ENCODE data around the gene SLC44A3.

SLC44A3 gene

GRCh38 chr1:94819945-94820746 is at the start of gene SLC44A3:
Gene SLC44A3 (plus strand): TSS chr1:94820357. CDS start chr1:94820452, 95 bp downstream.
- ATAC-seq: peak; percentile 31
- no peaks in the 10 kb centered on the region for H3K4me1 Mint-ChIP-seq
- no peak within 1 kb of the TSS for H3K27ac Mint-ChIP-seq
- H3K27me3 Mint-ChIP-seq: peaks cover 71% of the 10 kb centered on the region
- H3K36me3 Mint-ChIP-seq: no peaks in the 10 kb centered on the region
- no peaks in the 10 kb centered on the region for H3K9me3 Mint-ChIP-seq
- H3K4me3 Mint-ChIP-seq: peak within 1 kb of the TSS; percentile 70

- ATAC-seq: no peak
Measured at GRCh38 chr1:94772230-94772641, 47.9 kb upstream of the SLC44A3 start.

GRCh38 chr1:94772845-94773244 is 47.3 kb upstream of the SLC44A3 start:
- no peak overlapping the region for H3K4me3 Mint-ChIP-seq

More at GRCh38 chr1:94772230-94772641, 47.9 kb upstream of the SLC44A3 start:
- peaks cover 2% of the 10 kb centered on the region for H3K9me3 Mint-ChIP-seq
- H3K27me3 Mint-ChIP-seq: no peaks in the 10 kb centered on the region
- no peak overlapping the region for H3K4me3 Mint-ChIP-seq
- no peak overlapping the region for H3K27ac Mint-ChIP-seq
- peaks cover 12% of the 10 kb centered on the region for H3K4me1 Mint-ChIP-seq
- no peaks in the 10 kb centered on the region for H3K36me3 Mint-ChIP-seq

GRCh38 chr1:94773296-94773809 is 46.8 kb upstream of the SLC44A3 start:
- no peaks in the 10 kb centered on the region for H3K36me3 Mint-ChIP-seq
- H3K4me1 Mint-ChIP-seq: peaks cover 12% of the 10 kb centered on the region
- no peak overlapping the region for H3K4me3 Mint-ChIP-seq
- H3K27me3 Mint-ChIP-seq: no peaks in the 10 kb centered on the region
- H3K27ac Mint-ChIP-seq: no peak overlapping the region
- H3K9me3 Mint-ChIP-seq: peaks cover 4% of the 10 kb centered on the region
- ATAC-seq: no peak

More at GRCh38 chr1:94772845-94773244, 47.3 kb upstream of the SLC44A3 start:
- no peaks in the 10 kb centered on the region for H3K27me3 Mint-ChIP-seq
- H3K4me1 Mint-ChIP-seq: peaks cover 12% of the 10 kb centered on the region
- ATAC-seq: peak; percentile 5
- peaks cover 4% of the 10 kb centered on the region for H3K9me3 Mint-ChIP-seq
- no peaks in the 10 kb centered on the region for H3K36me3 Mint-ChIP-seq
- H3K27ac Mint-ChIP-seq: no peak overlapping the region

- no peak for ATAC-seq
- no peak overlapping the region for H3K4me3 Mint-ChIP-seq
- no peaks in the 10 kb centered on the region for H3K36me3 Mint-ChIP-seq
- H3K9me3 Mint-ChIP-seq: peaks cover 4% of the 10 kb centered on the region
- no peaks in the 10 kb centered on the region for H3K27me3 Mint-ChIP-seq
- peaks cover 12% of the 10 kb centered on the region for H3K4me1 Mint-ChIP-seq
- H3K27ac Mint-ChIP-seq: no peak overlapping the region
Measured at GRCh38 chr1:94773931-94774422, 46.2 kb upstream of the SLC44A3 start.

GRCh38 chr1:94776474-94776873 is 43.7 kb upstream of the SLC44A3 start:
- Mint-ChIP-seq H3K9me3 (peaks cover 4% of the 10 kb centered on the region), H3K4me1 (peaks cover 12% of the 10 kb centered on the region), H3K27me3 (peaks cover 19% of the 10 kb centered on the region), H3K36me3 (no peaks in the 10 kb centered on the region), H3K27ac (no peak overlapping the region), H3K4me3 (no peak overlapping the region)
- ATAC-seq: no peak

GRCh38 chr1:94777281-94777680 is 42.9 kb upstream of the SLC44A3 start:
- H3K4me3 Mint-ChIP-seq: no peak overlapping the region

GRCh38 chr1:94778808-94779207 is 41.3 kb upstream of the SLC44A3 start:
- no peak overlapping the region for H3K27ac Mint-ChIP-seq
- H3K4me1 Mint-ChIP-seq: no peaks in the 10 kb centered on the region
- H3K36me3 Mint-ChIP-seq: no peaks in the 10 kb centered on the region
- no peak for ATAC-seq
- H3K27me3 Mint-ChIP-seq: peaks cover 22% of the 10 kb centered on the region
- no peak overlapping the region for H3K4me3 Mint-ChIP-seq
- H3K9me3 Mint-ChIP-seq: peaks cover 4% of the 10 kb centered on the region

More at GRCh38 chr1:94777281-94777680, 42.9 kb upstream of the SLC44A3 start:
- ATAC-seq: no peak
- Mint-ChIP-seq H3K4me1 (peaks cover 12% of the 10 kb centered on the region), H3K27me3 (peaks cover 21% of the 10 kb centered on the region), H3K9me3 (peaks cover 4% of the 10 kb centered on the region), H3K36me3 (no peaks in the 10 kb centered on the region), H3K27ac (no peak overlapping the region)

- Mint-ChIP-seq H3K36me3 (no peaks in the 10 kb centered on the region), H3K27me3 (peaks cover 30% of the 10 kb centered on the region), H3K9me3 (no peaks in the 10 kb centered on the region), H3K4me1 (no peaks in the 10 kb centered on the region), H3K4me3 (no peak overlapping the region), H3K27ac (no peak overlapping the region)
- no peak for ATAC-seq
Measured at GRCh38 chr1:94783342-94784189, 36.6 kb upstream of the SLC44A3 start.

GRCh38 chr1:94784190-94784515 is 36.0 kb upstream of the SLC44A3 start:
- H3K9me3 Mint-ChIP-seq: no peaks in the 10 kb centered on the region
- H3K4me1 Mint-ChIP-seq: no peaks in the 10 kb centered on the region
- H3K4me3 Mint-ChIP-seq: no peak overlapping the region
- H3K36me3 Mint-ChIP-seq: no peaks in the 10 kb centered on the region
- peaks cover 30% of the 10 kb centered on the region for H3K27me3 Mint-ChIP-seq
- no peak overlapping the region for H3K27ac Mint-ChIP-seq
- ATAC-seq: no peak

- no peak for ATAC-seq
- H3K27me3 Mint-ChIP-seq: peaks cover 8% of the 10 kb centered on the region
- no peak overlapping the region for H3K4me3 Mint-ChIP-seq
- H3K9me3 Mint-ChIP-seq: no peaks in the 10 kb centered on the region
- no peaks in the 10 kb centered on the region for H3K36me3 Mint-ChIP-seq
- H3K27ac Mint-ChIP-seq: no peak overlapping the region
- H3K4me1 Mint-ChIP-seq: peaks cover 17% of the 10 kb centered on the region
Measured at GRCh38 chr1:94787691-94788090, 32.5 kb upstream of the SLC44A3 start.

GRCh38 chr1:94790246-94790645 is 29.9 kb upstream of the SLC44A3 start:
- no peak for ATAC-seq
- Mint-ChIP-seq H3K36me3 (no peaks in the 10 kb centered on the region), H3K27ac (no peak overlapping the region), H3K27me3 (no peaks in the 10 kb centered on the region), H3K4me3 (no peak overlapping the region), H3K9me3 (no peaks in the 10 kb centered on the region), H3K4me1 (peaks cover 35% of the 10 kb centered on the region)

- Mint-ChIP-seq H3K4me1 (peaks cover 39% of the 10 kb centered on the region), H3K27me3 (no peaks in the 10 kb centered on the region), H3K36me3 (no peaks in the 10 kb centered on the region), H3K9me3 (no peaks in the 10 kb centered on the region), H3K27ac (no peak overlapping the region), H3K4me3 (no peak overlapping the region)
- ATAC-seq: no peak
Measured at GRCh38 chr1:94790670-94791069, 29.5 kb upstream of the SLC44A3 start.

- H3K4me1 Mint-ChIP-seq: peaks cover 50% of the 10 kb centered on the region
- peak; percentile 90 for ATAC-seq
- peak overlapping the region; percentile 61 for H3K27ac Mint-ChIP-seq
- H3K9me3 Mint-ChIP-seq: peaks cover 5% of the 10 kb centered on the region
- H3K27me3 Mint-ChIP-seq: no peaks in the 10 kb centered on the region
- H3K36me3 Mint-ChIP-seq: no peaks in the 10 kb centered on the region
- H3K4me3 Mint-ChIP-seq: no peak overlapping the region
Measured at GRCh38 chr1:94792473-94793295, 27.5 kb upstream of the SLC44A3 start.

- H3K4me3 Mint-ChIP-seq: no peak overlapping the region
- no peaks in the 10 kb centered on the region for H3K27me3 Mint-ChIP-seq
- ATAC-seq: no peak
- H3K9me3 Mint-ChIP-seq: peaks cover 5% of the 10 kb centered on the region
- no peak overlapping the region for H3K27ac Mint-ChIP-seq
- peaks cover 50% of the 10 kb centered on the region for H3K4me1 Mint-ChIP-seq
- H3K36me3 Mint-ChIP-seq: no peaks in the 10 kb centered on the region
Measured at GRCh38 chr1:94793296-94793656, 26.9 kb upstream of the SLC44A3 start.
